K562 (cell line): ENCODE results near the gene RBM7. TPM values are rescaled to one million over a fixed set of nuclear protein-coding genes. Genes with fewer than 3 reads are reported as not detected.
A peak's percentile ranks its signal among the peaks of the same experiment; 100 is the strongest.

ENCODE experiments used
- GATAD2B ChIP-seq: fragments of 450-650 bp; IDR thresholded peaks from 2 replicates; pipeline ENCODE4 v1.6.1; 2017; ENCODE audit warnings: mild to moderate bottlenecking, borderline replicate concordance
- MYNN ChIP-seq, 2 experiments: sonication (generic); formaldehyde crosslinking in 1 of 2; IDR thresholded peaks; 2 replicates each; pipeline versions ENCODE4 v1.5.0 to v1.6.1; 2016 to 2020; ENCODE audit warnings: antibody characterized with exemption in 1 of 2, missing genetic modification reagents in 1 of 2
- PRPF4 ChIP-seq: fragments of 200-400 bp; formaldehyde crosslinking; IDR thresholded peaks from one replicate; pipeline ENCODE4 v1.6.1; 2017; ENCODE audit warnings: low read length, low read depth, mild to moderate bottlenecking; ENCODE audit not compliant: insufficient read depth, poor library complexity, severe bottlenecking
- RBBP5 ChIP-seq: fragments of 200-600 bp; sonication (generic); IDR thresholded peaks from 2 replicates; pipeline ENCODE4 v1.6.1; 2012; ENCODE audit warnings: borderline replicate concordance, mild to moderate bottlenecking, low read length, control low read depth, inconsistent platforms; ENCODE audit not compliant: insufficient read depth, poor library complexity, severe bottlenecking
- RFX5 ChIP-seq: IDR thresholded peaks from 2 replicates; pipeline ENCODE4 v1.6.1; 2011; ENCODE audit warnings: low read depth, mild to moderate bottlenecking, improper control_type of control experiment, low read length
- STAT6 ChIP-seq: sonication (generic); formaldehyde crosslinking; IDR thresholded peaks from 2 replicates; pipeline ENCODE4 v1.8.1; 2023; ENCODE audit warnings: mild to moderate bottlenecking, missing genetic modification reagents
- ZNF124 ChIP-seq: sonication (generic); formaldehyde crosslinking; IDR thresholded peaks from 2 replicates; pipeline ENCODE4 v1.8.1; 2022; ENCODE audit warnings: missing genetic modification reagents
- polyA plus RNA-seq, 8 experiments: library from polyadenylated mRNA; depleted of rRNA in 4 of 8; stranded (reverse) in 5 of 8; unstranded in 3 of 8; fragments of >200 nt; fragmentation: Nextera tagmentation in 2 of 8; fragmentation: Illumina TruSeq in 1 of 8; extraction: Ambion mirVana in 2 of 8; extraction: Trizol in 1 of 8; gene quantifications; 2 replicates each; pipeline versions ENCODE4 v1.2.1 to v1.2.3, GENCODE V29; 2011 to 2014; ENCODE audit warnings: inconsistent platforms in 1 of 8, missing spikeins in 1 of 8
- total RNA-seq, 7 experiments: library from RNA; depleted of rRNA in 6 of 7; stranded (reverse); fragments of >200 nt in 6 of 7; fragmentation: Illumina TruSeq in 2 of 7; extraction: Trizol in 2 of 7; gene quantifications; 2 replicates each; pipeline versions ENCODE4 v1.2.1 to v1.2.3, GENCODE V29; 2011 to 2021; ENCODE audit warnings: low replicate concordance in 1 of 7
- TF ChIP-seq, protein P1 (sequence below): fragments of 250-450 bp; sonication (Bioruptor Pico); IDR thresholded peaks from 2 replicates; pipeline ENCODE4 v1.8.0; 2022; ENCODE audit warnings: inconsistent platforms

Gene RBM7
- total and polyA plus RNA-seq, 9 of the 15 experiments (the other 6 are each of a cell fraction or from before 2014, with no cell fraction given) = 26.0 to 76.8 (median 49.6) TPM

GRCh38 chr11:114439229-114440120 lies 39.0 kb downstream of the RBM7 start, which contains the start of gene REXO2 (continued):
- TF ChIP-seq STAT6 (CRISPR knock-in tag) = 0 out of 2 replicates have a peak, but pooled peaks have one; percentile 77
- no peak for TF ChIP-seq RFX5
- TF ChIP-seq, protein P1, sequence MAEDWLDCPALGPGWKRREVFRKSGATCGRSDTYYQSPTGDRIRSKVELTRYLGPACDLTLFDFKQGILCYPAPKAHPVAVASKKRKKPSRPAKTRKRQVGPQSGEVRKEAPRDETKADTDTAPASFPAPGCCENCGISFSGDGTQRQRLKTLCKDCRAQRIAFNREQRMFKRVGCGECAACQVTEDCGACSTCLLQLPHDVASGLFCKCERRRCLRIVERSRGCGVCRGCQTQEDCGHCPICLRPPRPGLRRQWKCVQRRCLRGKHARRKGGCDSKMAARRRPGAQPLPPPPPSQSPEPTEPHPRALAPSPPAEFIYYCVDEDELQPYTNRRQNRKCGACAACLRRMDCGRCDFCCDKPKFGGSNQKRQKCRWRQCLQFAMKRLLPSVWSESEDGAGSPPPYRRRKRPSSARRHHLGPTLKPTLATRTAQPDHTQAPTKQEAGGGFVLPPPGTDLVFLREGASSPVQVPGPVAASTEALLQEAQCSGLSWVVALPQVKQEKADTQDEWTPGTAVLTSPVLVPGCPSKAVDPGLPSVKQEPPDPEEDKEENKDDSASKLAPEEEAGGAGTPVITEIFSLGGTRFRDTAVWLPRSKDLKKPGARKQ (CRISPR knock-in tag) = no peak
- TF ChIP-seq MYNN (IDR thresholded peaks at IDR 0.05) = no peak; the same call in 1 of the 2 replicates
- TF ChIP-seq MYNN (CRISPR knock-in tag; IDR thresholded peaks at IDR 0.05) = no peak
- no peak for TF ChIP-seq PRPF4
- no peak for TF ChIP-seq ZNF124
- TF ChIP-seq GATAD2B = no peak
- TF ChIP-seq RBBP5 = peak; percentile 67
